A673 (cell line): Measurements from ENCODE around the gene FSHB. TPM values are rescaled to one million over a fixed set of nuclear protein-coding genes. Genes with fewer than 3 reads are reported as not detected.

Source experiments
- BruUV-seq: library from RNA; stranded (reverse); fragments of 400-500 nt; replicated peaks from 2 replicates; lab custom pipeline; 2021; lab: Mats Ljungman, UMichigan
- CTCF ChIA-PET: fragments of 300-600 bp; sonication (Branson Sonifier 250); formaldehyde crosslinking; loops from one replicate; lab custom pipeline; 2022; ENCODE audit warnings: antibody characterized with exemption; lab: Charles Lee
- POLR2A ChIA-PET: fragments of 300-600 bp; sonication (Branson Sonifier 250); formaldehyde crosslinking; loops from one replicate; lab custom pipeline; 2022; ENCODE audit warnings: antibody characterized with exemption; ENCODE audit not compliant: low non-redundant PET; lab: Charles Lee
- DNase-seq: peaks from one replicate; pipeline ENCODE4 v3.0.0-alpha.2; 2015; ENCODE audit warnings: low spot score
- H3K27ac ChIP-seq: fragments of 200-600 bp; sonication (generic); 2 replicates; pipeline ENCODE4 v1.5.1; 2016; ENCODE audit warnings: mixed run types, low read depth, mild to moderate bottlenecking, mixed read lengths, antibody characterized with exemption, low read length; ENCODE audit not compliant: poor library complexity, severe bottlenecking
- H3K27me3 ChIP-seq: fragments of 200-600 bp; sonication (generic); replicated peaks from 2 replicates; pipeline ENCODE4 v1.6.1; 2017; ENCODE audit warnings: mixed run types, low read depth, mild to moderate bottlenecking, mixed read lengths, antibody characterized with exemption, low read length; ENCODE audit not compliant: insufficient read depth, poor library complexity
- H3K36me3 ChIP-seq: fragments of 200-600 bp; sonication (generic); 2 replicates; pipeline ENCODE4 v1.6.1; 2016; ENCODE audit warnings: mixed run types, mild to moderate bottlenecking, mixed read lengths, antibody characterized with exemption, low read length; ENCODE audit not compliant: insufficient read depth, poor library complexity, severe bottlenecking
- H3K4me1 ChIP-seq: fragments of 200-600 bp; sonication (generic); 2 replicates; pipeline ENCODE4 v1.6.1; 2017; ENCODE audit warnings: mixed run types, mild to moderate bottlenecking, mixed read lengths, antibody characterized with exemption, low read length; ENCODE audit not compliant: insufficient read depth, poor library complexity, severe bottlenecking
- H3K4me3 ChIP-seq: fragments of 200-600 bp; sonication (generic); 2 replicates; pipeline ENCODE4 v1.5.1; 2016; ENCODE audit warnings: low read depth, mixed run types, mild to moderate bottlenecking, mixed read lengths, low read length; ENCODE audit not compliant: poor library complexity, severe bottlenecking
- H3K9me3 ChIP-seq: fragments of 200-600 bp; sonication (generic); 2 replicates; pipeline ENCODE4 v1.6.1; 2016; ENCODE audit warnings: mixed run types, low read depth, mild to moderate bottlenecking, mixed read lengths, antibody characterized with exemption, low read length; ENCODE audit not compliant: poor library complexity, severe bottlenecking
- EZH2 ChIP-seq: fragments of 200-600 bp; sonication (generic); IDR thresholded peaks from 2 replicates; pipeline ENCODE4 v1.6.1; 2017; ENCODE audit warnings: borderline replicate concordance, low read depth, mild to moderate bottlenecking, mixed read lengths, antibody characterized with exemption, low read length; ENCODE audit not compliant: poor library complexity, severe bottlenecking
- intact Hi-C: fragments of 100-400 bp; cut with micrococcal nuclease; formaldehyde crosslinking; loops from one replicate; pipeline ENCODE4 v1.10.0; 2022; ENCODE audit not compliant: unreplicated experiment
- total RNA-seq: library from RNA; stranded (reverse); gene quantifications from 2 replicates; pipeline ENCODE4 v1.2.3, GENCODE V29; 2021
- TF ChIP-seq, protein P1 (sequence below): fragments of 300-800, 200-600 bp; sonication (generic); conservative IDR thresholded peaks from 2 replicates; pipeline ENCODE4 v1.5.1; 2017; ENCODE audit warnings: low read depth, mild to moderate bottlenecking, antibody characterized with exemption, low read length, moderate library complexity, mixed read lengths

The FSHB gene
- total RNA-seq, 1 experiment from 2014 or later: not detected

DNA sequence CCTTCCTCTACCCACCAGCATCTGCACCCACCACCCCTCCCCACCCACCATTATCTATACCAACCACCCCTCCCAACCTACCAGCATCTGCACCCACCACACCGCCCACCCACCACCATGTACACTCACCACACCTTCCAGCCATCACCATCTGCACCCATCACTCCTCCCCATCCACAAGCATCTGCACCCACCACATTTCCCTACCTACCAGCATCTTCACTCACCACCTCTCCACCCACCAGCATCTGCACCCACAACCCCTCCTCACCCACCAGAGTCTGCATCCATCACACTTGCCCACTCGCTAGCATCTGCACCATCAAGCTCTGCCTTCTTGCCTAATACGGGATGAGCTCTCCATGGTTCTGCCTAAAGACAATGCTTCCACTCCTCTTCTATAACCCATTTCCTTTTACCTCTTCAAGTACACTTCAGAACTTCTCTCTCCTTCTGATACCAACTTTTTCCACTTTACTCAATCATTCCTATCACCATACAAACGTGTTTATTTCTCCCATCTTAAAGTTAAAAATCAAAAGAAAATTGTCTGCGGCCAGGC lies 2.4 kb upstream of the FSHB start:
- H3K4me3 ChIP-seq: no peak overlapping the region
- intact Hi-C loops: no loop called here
- peaks cover 7% of the 10 kb centered on the region for H3K9me3 ChIP-seq
- POLR2A ChIA-PET: no interaction called here
- H3K36me3 ChIP-seq: no peaks in the 10 kb centered on the region
- no peak for DNase-seq
- no peak for TF ChIP-seq EZH2
- TF ChIP-seq, protein P1, sequence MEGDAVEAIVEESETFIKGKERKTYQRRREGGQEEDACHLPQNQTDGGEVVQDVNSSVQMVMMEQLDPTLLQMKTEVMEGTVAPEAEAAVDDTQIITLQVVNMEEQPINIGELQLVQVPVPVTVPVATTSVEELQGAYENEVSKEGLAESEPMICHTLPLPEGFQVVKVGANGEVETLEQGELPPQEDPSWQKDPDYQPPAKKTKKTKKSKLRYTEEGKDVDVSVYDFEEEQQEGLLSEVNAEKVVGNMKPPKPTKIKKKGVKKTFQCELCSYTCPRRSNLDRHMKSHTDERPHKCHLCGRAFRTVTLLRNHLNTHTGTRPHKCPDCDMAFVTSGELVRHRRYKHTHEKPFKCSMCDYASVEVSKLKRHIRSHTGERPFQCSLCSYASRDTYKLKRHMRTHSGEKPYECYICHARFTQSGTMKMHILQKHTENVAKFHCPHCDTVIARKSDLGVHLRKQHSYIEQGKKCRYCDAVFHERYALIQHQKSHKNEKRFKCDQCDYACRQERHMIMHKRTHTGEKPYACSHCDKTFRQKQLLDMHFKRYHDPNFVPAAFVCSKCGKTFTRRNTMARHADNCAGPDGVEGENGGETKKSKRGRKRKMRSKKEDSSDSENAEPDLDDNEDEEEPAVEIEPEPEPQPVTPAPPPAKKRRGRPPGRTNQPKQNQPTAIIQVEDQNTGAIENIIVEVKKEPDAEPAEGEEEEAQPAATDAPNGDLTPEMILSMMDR: no peak
- no TSS peak for BruUV-seq
- peaks cover 5% of the 10 kb centered on the region for H3K27me3 ChIP-seq
- CTCF ChIA-PET: no interaction called here
- no peaks in the 10 kb centered on the region for H3K4me1 ChIP-seq
- H3K27ac ChIP-seq: no peak overlapping the region

DNA sequence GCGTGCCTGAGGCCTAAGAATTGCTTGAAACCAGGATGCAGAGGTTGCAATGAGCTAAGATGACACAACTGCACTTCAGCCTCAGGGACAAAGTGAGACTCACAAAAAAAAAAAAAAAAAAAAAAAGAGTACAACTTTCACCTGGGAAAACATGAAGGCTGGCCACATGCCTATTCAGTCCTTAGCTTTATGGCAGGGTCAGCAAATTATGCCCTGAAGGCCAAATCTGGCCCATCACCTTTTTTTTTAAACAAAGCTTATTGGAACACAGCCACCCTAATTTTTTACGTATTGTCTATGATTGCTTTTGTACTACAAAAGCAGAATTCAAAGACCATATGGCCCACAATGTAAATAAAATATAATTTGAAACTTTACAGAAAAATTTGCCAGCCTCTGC lies 8.2 kb downstream of the FSHB start:
- CTCF ChIA-PET: interaction anchor here (0.7 kb wide), 1 partner anchor 405 kb away, joined by 5 read pairs; no protein-coding TSS in a partner anchor
- no peak overlapping the region for H3K27ac ChIP-seq
- TF ChIP-seq, protein P1: no peak
- TF ChIP-seq EZH2: no peak
- no peaks in the 10 kb centered on the region for H3K36me3 ChIP-seq
- H3K9me3 ChIP-seq: no peaks in the 10 kb centered on the region
- peaks cover 16% of the 10 kb centered on the region for H3K27me3 ChIP-seq
- intact Hi-C loops: no loop called here
- no peak overlapping the region for H3K4me3 ChIP-seq
- no peak for DNase-seq
- no peaks in the 10 kb centered on the region for H3K4me1 ChIP-seq
- no TSS peak for BruUV-seq
- POLR2A ChIA-PET: no interaction called here

DNA sequence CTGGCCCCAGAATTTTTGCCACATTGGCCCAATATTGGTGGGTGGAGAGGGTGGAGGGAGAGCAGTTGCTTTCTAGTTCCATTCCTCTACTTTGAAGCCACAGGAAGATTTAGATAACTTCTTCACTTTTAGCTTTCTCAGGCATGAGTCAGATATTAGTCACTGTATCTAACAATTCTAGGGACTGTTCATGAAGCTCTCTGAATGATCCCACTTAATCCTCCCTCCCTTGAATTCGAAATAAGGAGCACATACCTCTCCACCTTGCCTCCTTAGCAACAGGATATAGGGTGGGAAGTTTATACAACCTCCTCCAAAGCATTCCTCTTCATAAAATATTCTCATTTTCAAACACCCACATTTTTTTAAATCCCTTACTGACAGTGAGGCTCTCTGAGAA lies 13.5 kb downstream of the FSHB start:
- DNase-seq: peak; percentile 30
- Histone ChIP-seq H3K4me1 (no peaks in the 10 kb centered on the region), H3K36me3 (no peaks in the 10 kb centered on the region), H3K4me3 (no peak overlapping the region), H3K9me3 (no peaks in the 10 kb centered on the region), H3K27ac (no peak overlapping the region), H3K27me3 (peaks cover 22% of the 10 kb centered on the region)
- ChIA-PET POLR2A (no interaction called here), CTCF (no interaction called here)
- TF ChIP-seq, protein P1: no peak
- TF ChIP-seq EZH2: no peak
- BruUV-seq: no TSS peak
- intact Hi-C loops: no loop called here
